ENCODE results near the gene CENPS.
A peak's percentile ranks its signal among the peaks of the same experiment; 100 is the strongest.

The CENPS gene

GRCh38 chr1:10430216-10431069 lies at the start of gene CENPS:
TSS of gene CENPS (plus strand) at chr1:10430433. CDS start at chr1:10430518, 85 bp downstream.
- Histone ChIP-seq H3K36me3 (ENCODE audit: low read depth) (peaks cover 4% of the 10 kb centered on the region; the same call in 1 of the 2 replicates), H3K9me3 (ENCODE audit: severe bottlenecking) (no peaks in the 10 kb centered on the region), H3K4me1 (ENCODE audit: insufficient read depth, poor library complexity, severe bottlenecking) (peaks cover 4% of the 10 kb centered on the region), H3K27me3 (ENCODE audit: insufficient read depth, poor library complexity, severe bottlenecking) (no peaks in the 10 kb centered on the region), H3K27ac (ENCODE audit: poor library complexity, severe bottlenecking) (peak within 1 kb of the TSS; percentile 41), H3K4me3 (ENCODE audit: severe bottlenecking) (peak within 1 kb of the TSS; percentile 56)
- TF ChIP-seq, protein P1, sequence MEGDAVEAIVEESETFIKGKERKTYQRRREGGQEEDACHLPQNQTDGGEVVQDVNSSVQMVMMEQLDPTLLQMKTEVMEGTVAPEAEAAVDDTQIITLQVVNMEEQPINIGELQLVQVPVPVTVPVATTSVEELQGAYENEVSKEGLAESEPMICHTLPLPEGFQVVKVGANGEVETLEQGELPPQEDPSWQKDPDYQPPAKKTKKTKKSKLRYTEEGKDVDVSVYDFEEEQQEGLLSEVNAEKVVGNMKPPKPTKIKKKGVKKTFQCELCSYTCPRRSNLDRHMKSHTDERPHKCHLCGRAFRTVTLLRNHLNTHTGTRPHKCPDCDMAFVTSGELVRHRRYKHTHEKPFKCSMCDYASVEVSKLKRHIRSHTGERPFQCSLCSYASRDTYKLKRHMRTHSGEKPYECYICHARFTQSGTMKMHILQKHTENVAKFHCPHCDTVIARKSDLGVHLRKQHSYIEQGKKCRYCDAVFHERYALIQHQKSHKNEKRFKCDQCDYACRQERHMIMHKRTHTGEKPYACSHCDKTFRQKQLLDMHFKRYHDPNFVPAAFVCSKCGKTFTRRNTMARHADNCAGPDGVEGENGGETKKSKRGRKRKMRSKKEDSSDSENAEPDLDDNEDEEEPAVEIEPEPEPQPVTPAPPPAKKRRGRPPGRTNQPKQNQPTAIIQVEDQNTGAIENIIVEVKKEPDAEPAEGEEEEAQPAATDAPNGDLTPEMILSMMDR (IDR thresholded peaks at IDR 0.05; ENCODE audit: poor library complexity, severe bottlenecking): peak; percentile 96
- DNase-seq (ENCODE audit: low spot score): peak; percentile 87
- ATAC-seq (ENCODE audit: low read depth): peak; percentile 89

GRCh38 chr1:10380594-10381275 lies 49.5 kb upstream of the CENPS start:
- ATAC-seq (ENCODE audit: low read depth) (0 out of 3 replicates have a peak, but pooled peaks have one; percentile 54), DNase-seq (ENCODE audit: low spot score) (no peak)
- peaks cover 14% of the 10 kb centered on the region for H3K36me3 ChIP-seq (ENCODE audit: low read depth)
- no peaks in the 10 kb centered on the region for H3K4me1 ChIP-seq (ENCODE audit: insufficient read depth, poor library complexity, severe bottlenecking)
- H3K27me3 ChIP-seq (ENCODE audit: insufficient read depth, poor library complexity, severe bottlenecking): no peaks in the 10 kb centered on the region
- no peak overlapping the region for H3K27ac ChIP-seq (ENCODE audit: poor library complexity, severe bottlenecking)
- no peaks in the 10 kb centered on the region for H3K9me3 ChIP-seq (ENCODE audit: severe bottlenecking)
- H3K4me3 ChIP-seq (ENCODE audit: severe bottlenecking): no peak overlapping the region
- TF ChIP-seq, protein P1 (IDR thresholded peaks at IDR 0.05; ENCODE audit: poor library complexity, severe bottlenecking): no peak

- Histone ChIP-seq H3K36me3 (ENCODE audit: low read depth) (peaks cover 3% of the 10 kb centered on the region; the same call in 1 of the 2 replicates), H3K4me1 (ENCODE audit: insufficient read depth, poor library complexity, severe bottlenecking) (peaks cover 8% of the 10 kb centered on the region), H3K9me3 (ENCODE audit: severe bottlenecking) (no peaks in the 10 kb centered on the region), H3K27me3 (ENCODE audit: insufficient read depth, poor library complexity, severe bottlenecking) (no peaks in the 10 kb centered on the region), H3K4me3 (ENCODE audit: severe bottlenecking) (no peak overlapping the region), H3K27ac (ENCODE audit: poor library complexity, severe bottlenecking) (no peak overlapping the region)
- TF ChIP-seq, protein P1 (IDR thresholded peaks at IDR 0.05; ENCODE audit: poor library complexity, severe bottlenecking): no peak
- DNase-seq (ENCODE audit: low spot score) (no peak), ATAC-seq (ENCODE audit: low read depth) (no peak)
Measured at GRCh38 chr1:10383630-10384029, 46.6 kb upstream of the CENPS start.

DNA sequence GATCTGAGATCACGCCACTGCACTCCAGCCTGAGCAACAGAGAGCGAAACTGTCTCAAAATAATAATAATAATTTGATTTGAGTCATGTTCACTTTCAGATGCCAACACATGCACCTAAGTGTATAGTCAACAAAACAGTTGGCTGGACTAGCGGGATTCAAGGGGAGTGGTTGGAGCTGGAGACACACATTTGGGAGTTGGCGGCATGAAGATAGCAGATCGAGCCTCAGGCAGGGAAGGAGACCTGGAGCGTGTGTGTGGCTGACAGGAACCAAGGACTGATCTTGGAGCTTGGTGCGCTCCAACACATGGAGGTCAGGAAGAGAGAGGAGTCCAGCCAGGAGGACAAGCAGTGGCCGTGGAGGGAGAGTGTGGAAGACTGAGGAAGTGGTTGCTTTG lies 46.0 kb upstream of the CENPS start:
- DNase-seq (ENCODE audit: low spot score) (no peak), ATAC-seq (ENCODE audit: low read depth) (no peak)
- Histone ChIP-seq H3K9me3 (ENCODE audit: severe bottlenecking) (no peaks in the 10 kb centered on the region), H3K4me3 (ENCODE audit: severe bottlenecking) (no peak overlapping the region), H3K27ac (ENCODE audit: poor library complexity, severe bottlenecking) (no peak overlapping the region), H3K27me3 (ENCODE audit: insufficient read depth, poor library complexity, severe bottlenecking) (no peaks in the 10 kb centered on the region), H3K4me1 (ENCODE audit: insufficient read depth, poor library complexity, severe bottlenecking) (peaks cover 8% of the 10 kb centered on the region), H3K36me3 (ENCODE audit: low read depth) (peaks cover 3% of the 10 kb centered on the region; the same call in 1 of the 2 replicates)
- TF ChIP-seq, protein P1 (IDR thresholded peaks at IDR 0.05; ENCODE audit: poor library complexity, severe bottlenecking): no peak

All from RWPE2 (cell line).